Colonic mucosa (tissue), 4 donors: ENCODE data around the gene ZFHX3. TPM values are rescaled to one million over a fixed set of nuclear protein-coding genes. Genes with fewer than 3 reads are reported as not detected.

Source experiments
- DNase-seq: peaks from one replicate; pipeline ENCODE4 v3.0.0-alpha.2; 2020
- H3K27ac ChIP-seq: fragments of 200-600 bp; one replicate; pipeline ENCODE4 v1.8.0; 2021
- H3K27me3 ChIP-seq: fragments of 200-600 bp; one replicate; pipeline ENCODE4 v1.8.0; 2021
- H3K36me3 ChIP-seq: fragments of 200-600 bp; one replicate; pipeline ENCODE4 v1.8.0; 2021
- H3K4me1 ChIP-seq: fragments of 200-600 bp; one replicate; pipeline ENCODE4 v1.8.0; 2021; ENCODE audit warnings: mild to moderate bottlenecking
- H3K4me3 ChIP-seq: fragments of 200-600 bp; one replicate; pipeline ENCODE4 v1.8.0; 2021
- H3K9ac ChIP-seq, 2 donors: one replicate each; pipeline ENCODE4 v1.7.0; 2013; ENCODE audit warnings: control low read depth in 2 of 2, low read depth in 2 of 2, low read length in 2 of 2
- H3K9me3 ChIP-seq: fragments of 200-600 bp; one replicate; pipeline ENCODE4 v1.8.0; 2021
- CTCF ChIP-seq: fragments of 200-600 bp; IDR thresholded peaks from one replicate; pipeline ENCODE4 v1.8.0; 2022; ENCODE audit warnings: antibody characterized with exemption, mild to moderate bottlenecking
- intact Hi-C: fragments of 100-400 bp; cut with DNase I; formaldehyde crosslinking; loops from one replicate; pipeline ENCODE4 v1.14.1; 2022
- total RNA-seq, 2 donors: library from RNA; stranded (reverse); fragmentation: NEBNext Ultra II Directional in 1 of 2; extraction: Animal tissue kit (Norgen Biotek cat#: 25700) in 1 of 2; gene quantifications; one replicate each; pipeline ENCODE4 v1.2.1, GENCODE V29; 2021
- donor health status: healthy.
- donor health status: DM: no; HTN: no; CAD: no.
- donor health status: DM: no; HTN: no; CAD: no.

The ZFHX3 gene
- total RNA-seq, 2 donors from 2014 or later = 10.5 to 12.8 TPM

- no peaks in the 10 kb centered on the region for H3K9me3 ChIP-seq
- no peaks in the 10 kb centered on the region for H3K27me3 ChIP-seq
- no peak overlapping the region for H3K9ac ChIP-seq
- TF ChIP-seq CTCF = no peak
- H3K4me3 ChIP-seq = no peak overlapping the region
- H3K27ac ChIP-seq = no peak overlapping the region
- no peaks in the 10 kb centered on the region for H3K4me1 ChIP-seq
- intact Hi-C loops = no loop called here
- H3K36me3 ChIP-seq = no peaks in the 10 kb centered on the region
- no peak for DNase-seq
Measured at GRCh38 chr16:72785886-72786285, 262.0 kb downstream of the ZFHX3 start.

GRCh38 chr16:72785171-72785570 lies 262.8 kb downstream of the ZFHX3 start:
- H3K4me3 ChIP-seq = no peak overlapping the region
- intact Hi-C loops = no loop called here

GRCh38 chr16:72783716-72784318 lies 264.1 kb downstream of the ZFHX3 start:
- Histone ChIP-seq H3K4me3 (no peak overlapping the region), H3K36me3 (no peaks in the 10 kb centered on the region), H3K4me1 (no peaks in the 10 kb centered on the region), H3K27ac (no peak overlapping the region), H3K9me3 (no peaks in the 10 kb centered on the region), H3K27me3 (no peaks in the 10 kb centered on the region), H3K9ac (no peak overlapping the region)
- TF ChIP-seq CTCF = no peak
- DNase-seq = no peak
- intact Hi-C loops = no loop called here

More at GRCh38 chr16:72785171-72785570, 262.8 kb downstream of the ZFHX3 start:
- Histone ChIP-seq H3K9ac (no peak overlapping the region), H3K9me3 (no peaks in the 10 kb centered on the region), H3K27ac (no peak overlapping the region), H3K4me1 (no peaks in the 10 kb centered on the region), H3K36me3 (no peaks in the 10 kb centered on the region), H3K27me3 (no peaks in the 10 kb centered on the region)
- no peak for TF ChIP-seq CTCF
- no peak for DNase-seq

DNA sequence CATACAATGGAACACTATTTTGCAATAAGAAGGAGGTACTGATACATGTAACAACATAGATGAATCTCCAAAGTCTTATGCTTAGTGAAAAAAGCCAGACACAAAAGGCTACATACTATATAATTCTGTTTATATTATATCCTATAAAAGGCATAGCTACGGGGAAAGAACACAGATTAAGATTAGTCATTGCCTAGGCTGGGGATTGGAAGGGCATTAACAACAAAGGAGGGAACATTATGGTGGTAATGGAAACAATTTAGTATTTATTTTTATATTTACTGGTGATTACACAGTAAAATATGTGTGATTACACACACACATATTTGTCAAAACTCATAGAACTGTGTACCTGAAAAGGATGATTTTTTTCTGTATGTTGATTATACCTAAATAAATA lies 278.1 kb downstream of the ZFHX3 start:
- no peaks in the 10 kb centered on the region for H3K9me3 ChIP-seq
- H3K27me3 ChIP-seq = no peaks in the 10 kb centered on the region
- H3K36me3 ChIP-seq = no peaks in the 10 kb centered on the region
- no peak for TF ChIP-seq CTCF
- H3K27ac ChIP-seq = no peak overlapping the region
- intact Hi-C loops = no loop called here
- no peak for DNase-seq
- no peaks in the 10 kb centered on the region for H3K4me1 ChIP-seq
- H3K4me3 ChIP-seq = no peak overlapping the region
- H3K9ac ChIP-seq = no peak overlapping the region

DNA sequence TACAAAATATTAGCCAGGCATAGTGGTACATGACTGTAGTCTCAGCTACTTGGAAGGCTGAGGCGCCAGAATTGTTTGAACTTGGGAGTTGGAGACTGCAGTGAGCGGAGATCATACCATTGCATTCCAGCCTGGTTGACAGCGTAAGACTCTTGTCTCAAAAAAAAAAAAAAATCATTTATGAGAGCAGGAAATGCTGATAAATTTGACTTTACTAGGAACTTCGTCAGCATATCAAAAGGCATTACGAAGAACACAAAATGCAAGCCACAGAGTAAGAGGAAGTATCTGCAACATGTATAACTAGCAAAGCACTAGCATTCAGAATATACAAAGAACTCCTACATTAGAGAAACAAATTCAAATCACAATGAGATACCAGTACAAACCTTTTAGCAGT lies 279.3 kb downstream of the ZFHX3 start:
- no peak overlapping the region for H3K27ac ChIP-seq
- H3K4me1 ChIP-seq = no peaks in the 10 kb centered on the region
- H3K27me3 ChIP-seq = no peaks in the 10 kb centered on the region
- H3K9me3 ChIP-seq = no peaks in the 10 kb centered on the region
- intact Hi-C loops = no loop called here
- H3K4me3 ChIP-seq = no peak overlapping the region
- DNase-seq = no peak
- H3K9ac ChIP-seq = no peak overlapping the region
- no peaks in the 10 kb centered on the region for H3K36me3 ChIP-seq
- TF ChIP-seq CTCF = no peak
